Caco-2 (cell line): ENCODE results near the gene LMAN2. TPM values are rescaled to one million over a fixed set of nuclear protein-coding genes. Genes with fewer than 3 reads are reported as not detected.

Source experiments
- BruUV-seq: library from RNA; stranded (reverse); fragments of 400-500 nt; replicated peaks from 2 replicates; lab custom pipeline; 2021; lab: Mats Ljungman, UMichigan
- CTCF ChIA-PET: fragments of 300-600 bp; sonication (Branson Sonifier 250); formaldehyde crosslinking; loops from one replicate; lab custom pipeline; 2022; ENCODE audit warnings: antibody characterized with exemption; lab: Charles Lee
- POLR2A ChIA-PET: fragments of 300-600 bp; sonication (Branson Sonifier 250); formaldehyde crosslinking; loops from one replicate; lab custom pipeline; 2022; ENCODE audit warnings: antibody characterized with exemption; lab: Charles Lee
- DNase-seq, 2 experiments: peaks; one replicate each; pipeline versions ENCODE4 v3.0.0 to v3.0.0-alpha.2; 2020 to 2022
- H3K27me3 ChIP-seq: replicated peaks from 2 replicates; pipeline ENCODE4 v1.6.0; 2011; ENCODE audit warnings: low read length; ENCODE audit not compliant: control insufficient read depth, insufficient read depth
- H3K36me3 ChIP-seq: 2 replicates; pipeline ENCODE4 v1.5.1; 2011; ENCODE audit warnings: low read length; ENCODE audit not compliant: control insufficient read depth, insufficient read depth
- H3K4me1 ChIP-seq: fragments of 250-450 bp; sonication (Bioruptor Pico); 2 replicates; pipeline ENCODE4 v1.5.1; 2020; ENCODE audit warnings: mild to moderate bottlenecking
- H3K4me3 ChIP-seq: 2 replicates; pipeline ENCODE4 v1.5.1; 2011; ENCODE audit warnings: low read depth, mild to moderate bottlenecking, control low read depth, low read length
- H3K9me3 ChIP-seq: fragments of 250-450 bp; sonication (Bioruptor Pico); 2 replicates; pipeline ENCODE4 v1.5.1; 2020; ENCODE audit warnings: mild to moderate bottlenecking, moderate library complexity
- H3K27ac Mint-ChIP-seq: one replicate; pipeline ENCODE4 v1.8.0; 2022; ENCODE audit warnings: mixed read lengths; ENCODE audit not compliant: unreplicated experiment
- H3K27me3 Mint-ChIP-seq: one replicate; pipeline ENCODE4 v1.8.0; 2022; ENCODE audit warnings: mixed read lengths; ENCODE audit not compliant: insufficient read depth, unreplicated experiment
- H3K36me3 Mint-ChIP-seq: one replicate; pipeline ENCODE4 v1.8.0; 2022; ENCODE audit warnings: mild to moderate bottlenecking, mixed read lengths; ENCODE audit not compliant: insufficient read depth, unreplicated experiment
- H3K4me1 Mint-ChIP-seq: one replicate; pipeline ENCODE4 v1.8.0; 2022; ENCODE audit warnings: low read depth, mixed read lengths; ENCODE audit not compliant: unreplicated experiment
- H3K4me3 Mint-ChIP-seq: one replicate; pipeline ENCODE4 v1.8.0; 2022; ENCODE audit warnings: mild to moderate bottlenecking, moderate library complexity, mixed read lengths; ENCODE audit not compliant: unreplicated experiment
- H3K9me3 Mint-ChIP-seq: one replicate; pipeline ENCODE4 v1.8.0; 2022; ENCODE audit warnings: mixed read lengths; ENCODE audit not compliant: unreplicated experiment
- intact Hi-C: fragments of 100-400 bp; cut with micrococcal nuclease; formaldehyde crosslinking; loops from one replicate; pipeline ENCODE4 v1.10.0; 2022; ENCODE audit not compliant: unreplicated experiment
- total RNA-seq: library from RNA; stranded (reverse); gene quantifications from 2 replicates; pipeline ENCODE4 v1.2.3, GENCODE V29; 2022
- TF ChIP-seq, protein P1 (sequence below), 2 experiments: fragments of 200-600 bp in 1 of 2; IDR thresholded peaks; 1 replicate in 1 of 2; 2 replicates in 1 of 2; pipeline versions ENCODE4 v1.5.1 to v1.8.0; 2011 to 2022; ENCODE audit warnings: antibody characterized with exemption in 1 of 2, control low read depth in 1 of 2, inconsistent platforms in 1 of 2, low read depth in 1 of 2, low read length in 1 of 2, mild to moderate bottlenecking in 1 of 2, moderate library complexity in 1 of 2; ENCODE audit not compliant: insufficient read depth in 1 of 2, severe bottlenecking in 1 of 2, unreplicated experiment in 1 of 2

The LMAN2 gene
- total RNA-seq, 1 experiment from 2014 or later: 241 TPM

DNA sequence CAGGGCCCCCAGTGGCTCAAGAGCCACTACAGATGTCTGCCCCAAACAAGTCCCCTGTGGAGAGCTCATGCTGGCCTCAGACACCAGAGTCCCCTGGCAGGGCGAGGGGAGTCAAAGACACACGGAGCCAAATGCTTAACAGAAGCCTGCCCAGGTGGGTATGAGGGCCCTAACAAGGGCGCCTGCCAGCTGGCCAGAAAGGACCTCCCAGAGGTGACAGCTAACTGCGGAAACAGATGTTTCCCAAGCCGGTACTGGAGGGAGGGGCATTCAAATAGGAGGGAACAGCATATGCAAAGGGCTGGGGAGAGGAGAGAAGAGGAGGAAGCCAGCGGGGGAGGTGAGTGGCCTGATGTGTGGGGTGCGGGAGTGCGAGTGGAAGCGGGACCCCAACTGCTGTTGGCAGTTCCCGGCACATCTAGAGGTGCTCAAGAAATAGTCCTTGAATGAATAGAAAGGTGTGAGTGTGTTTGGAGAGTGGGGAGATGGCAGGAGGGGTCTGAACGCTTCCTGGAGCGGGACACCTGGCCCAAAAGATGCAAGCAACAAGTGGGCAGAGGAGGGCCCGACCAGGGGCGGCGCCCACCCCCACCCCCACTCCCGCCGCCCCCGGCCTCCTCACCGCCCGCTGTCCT is 40.6 kb downstream of the LMAN2 start:
- H3K4me3 Mint-ChIP-seq: peak overlapping the region; percentile 82
- Histone ChIP-seq H3K4me1 (peaks cover 11% of the 10 kb centered on the region), H3K27me3 (no peaks in the 10 kb centered on the region), H3K9me3 (no peaks in the 10 kb centered on the region), H3K4me3 (peak overlapping the region; percentile 93), H3K36me3 (peaks cover 6% of the 10 kb centered on the region)
- no peaks in the 10 kb centered on the region for H3K27me3 Mint-ChIP-seq
- no peaks in the 10 kb centered on the region for H3K9me3 Mint-ChIP-seq
- H3K27ac Mint-ChIP-seq: peak overlapping the region; percentile 50
- peaks cover 13% of the 10 kb centered on the region for H3K4me1 Mint-ChIP-seq
- POLR2A ChIA-PET: interaction anchor here (0.6 kb wide), 1 partner anchor 21 kb away, joined by 3 read pairs; no protein-coding TSS in a partner anchor
- CTCF ChIA-PET: interaction anchor here (0.5 to 3.7 kb wide), 13 partner anchors 10 to 201 kb away, joined by 3 to 33 read pairs (median 8); no protein-coding TSS in a partner anchor
- peaks cover 51% of the 10 kb centered on the region for H3K36me3 Mint-ChIP-seq
- no peak for DNase-seq
- intact Hi-C loops: no loop called here
- no TSS peak for BruUV-seq
- TF ChIP-seq, protein P1, sequence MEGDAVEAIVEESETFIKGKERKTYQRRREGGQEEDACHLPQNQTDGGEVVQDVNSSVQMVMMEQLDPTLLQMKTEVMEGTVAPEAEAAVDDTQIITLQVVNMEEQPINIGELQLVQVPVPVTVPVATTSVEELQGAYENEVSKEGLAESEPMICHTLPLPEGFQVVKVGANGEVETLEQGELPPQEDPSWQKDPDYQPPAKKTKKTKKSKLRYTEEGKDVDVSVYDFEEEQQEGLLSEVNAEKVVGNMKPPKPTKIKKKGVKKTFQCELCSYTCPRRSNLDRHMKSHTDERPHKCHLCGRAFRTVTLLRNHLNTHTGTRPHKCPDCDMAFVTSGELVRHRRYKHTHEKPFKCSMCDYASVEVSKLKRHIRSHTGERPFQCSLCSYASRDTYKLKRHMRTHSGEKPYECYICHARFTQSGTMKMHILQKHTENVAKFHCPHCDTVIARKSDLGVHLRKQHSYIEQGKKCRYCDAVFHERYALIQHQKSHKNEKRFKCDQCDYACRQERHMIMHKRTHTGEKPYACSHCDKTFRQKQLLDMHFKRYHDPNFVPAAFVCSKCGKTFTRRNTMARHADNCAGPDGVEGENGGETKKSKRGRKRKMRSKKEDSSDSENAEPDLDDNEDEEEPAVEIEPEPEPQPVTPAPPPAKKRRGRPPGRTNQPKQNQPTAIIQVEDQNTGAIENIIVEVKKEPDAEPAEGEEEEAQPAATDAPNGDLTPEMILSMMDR (IDR thresholded peaks at IDR 0.05; ENCODE audit: insufficient read depth in 1 of 2, low read depth in 1 of 2, low read length in 1 of 2, severe bottlenecking in 1 of 2, unreplicated experiment in 1 of 2): no peak

DNA sequence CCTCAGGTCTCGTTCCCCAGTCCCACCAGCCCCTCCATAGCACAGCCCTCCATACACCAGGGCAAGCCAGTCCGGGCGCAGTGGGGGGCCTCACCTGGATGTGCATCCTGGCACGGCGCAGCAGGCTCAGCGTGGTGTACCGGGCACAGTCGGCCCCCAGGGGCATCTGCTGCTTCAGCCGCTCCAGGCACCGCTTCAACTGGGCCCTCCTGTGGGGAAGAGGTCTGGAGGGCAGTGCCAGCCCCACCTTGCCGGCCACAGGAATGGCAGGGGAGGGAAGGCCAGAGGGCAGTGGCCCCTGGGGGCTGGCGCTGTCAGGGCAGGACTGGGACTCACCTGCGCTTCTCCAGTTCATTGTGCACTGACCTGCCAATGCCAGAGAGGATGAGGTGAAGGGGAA is 41.1 kb downstream of the LMAN2 start:
- Mint-ChIP-seq H3K27ac (peak overlapping the region; percentile 50), H3K4me3 (peak overlapping the region; percentile 82), H3K27me3 (no peaks in the 10 kb centered on the region), H3K4me1 (peaks cover 13% of the 10 kb centered on the region), H3K36me3 (peaks cover 57% of the 10 kb centered on the region), H3K9me3 (no peaks in the 10 kb centered on the region)
- POLR2A ChIA-PET: interaction anchor here (0.6 kb wide), 2 partner anchors 20 to 224 kb away, joined by 3 read pairs; no protein-coding TSS in a partner anchor
- Histone ChIP-seq H3K4me3 (no peak overlapping the region), H3K4me1 (peaks cover 11% of the 10 kb centered on the region), H3K9me3 (no peaks in the 10 kb centered on the region), H3K27me3 (no peaks in the 10 kb centered on the region), H3K36me3 (peaks cover 7% of the 10 kb centered on the region)
- CTCF ChIA-PET: interaction anchor here (0.5 to 3.7 kb wide), 30 partner anchors 8 to 223 kb away, joined by 3 to 33 read pairs (median 4); partner anchors contain the start of genes FGFR4, GRK6, LMAN2 and PDLIM7
- BruUV-seq: no TSS peak
- DNase-seq: no peak
- intact Hi-C loops: no loop called here
- TF ChIP-seq, protein P1 (IDR thresholded peaks at IDR 0.05; ENCODE audit: insufficient read depth in 1 of 2, low read depth in 1 of 2, low read length in 1 of 2, severe bottlenecking in 1 of 2, unreplicated experiment in 1 of 2): no peak

DNA sequence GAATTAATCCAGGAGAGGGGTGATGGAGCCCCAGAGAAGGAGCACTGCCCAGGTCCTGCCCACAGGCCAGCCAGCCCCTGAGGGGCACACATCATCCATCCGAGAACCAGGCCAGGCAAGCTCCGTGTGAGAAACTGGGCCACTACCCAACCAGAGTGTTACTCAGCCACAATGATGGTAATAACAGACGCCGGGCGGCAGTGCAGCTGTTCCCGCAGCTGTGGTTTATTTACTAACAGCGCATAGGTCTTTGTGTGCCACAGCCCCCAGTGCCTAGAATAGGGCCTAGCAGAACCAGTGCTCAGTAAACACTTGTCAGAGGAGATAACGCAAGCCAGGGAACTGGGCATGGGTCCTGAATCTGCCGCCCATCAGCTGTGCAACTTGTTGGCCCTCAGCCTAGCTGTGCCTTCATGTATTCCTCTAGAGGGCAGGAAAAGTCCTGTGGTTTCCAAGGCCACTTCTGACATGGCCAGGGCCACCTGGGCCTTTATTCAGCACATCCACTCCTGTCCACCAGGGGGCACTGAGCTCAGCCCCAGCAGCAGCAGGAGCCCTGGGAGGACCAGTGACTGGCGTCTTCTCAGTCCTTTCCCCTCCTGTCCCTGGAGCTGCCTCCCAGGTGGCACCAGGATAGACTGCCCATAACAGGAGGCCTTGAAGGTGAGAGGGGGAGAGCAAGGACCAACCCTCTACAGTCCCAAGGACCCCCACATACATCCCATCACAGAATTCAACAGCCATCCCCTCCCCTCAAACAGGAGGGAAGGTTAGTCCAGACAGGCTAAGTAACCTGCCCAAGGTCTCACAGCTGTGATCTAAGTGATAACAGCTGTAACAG is 41.9 kb downstream of the LMAN2 start:
- H3K36me3 ChIP-seq: peaks cover 7% of the 10 kb centered on the region
- H3K27ac Mint-ChIP-seq: peak overlapping the region; percentile 58
- H3K4me3 ChIP-seq: no peak overlapping the region
- BruUV-seq: TSS peak; percentile 10
- CTCF ChIA-PET: interaction anchor here (0.5 to 3.7 kb wide), 32 partner anchors 8 to 223 kb away, joined by 3 to 33 read pairs (median 4); partner anchors contain the start of genes FGFR4, GRK6, LMAN2 and PDLIM7
- peaks cover 13% of the 10 kb centered on the region for H3K4me1 Mint-ChIP-seq
- no peaks in the 10 kb centered on the region for H3K27me3 Mint-ChIP-seq
- POLR2A ChIA-PET: interaction anchor here (0.6 to 0.9 kb wide), 2 partner anchors 146 to 223 kb away, joined by 3 read pairs; no protein-coding TSS in a partner anchor
- DNase-seq: peak; percentile 83 to 88
- H3K27me3 ChIP-seq: no peaks in the 10 kb centered on the region
- TF ChIP-seq, protein P1 (IDR thresholded peaks at IDR 0.05; ENCODE audit: insufficient read depth in 1 of 2, low read depth in 1 of 2, low read length in 1 of 2, severe bottlenecking in 1 of 2, unreplicated experiment in 1 of 2): peak; percentile 86 to 90
- H3K4me3 Mint-ChIP-seq: peak overlapping the region; percentile 47
- H3K36me3 Mint-ChIP-seq: peaks cover 64% of the 10 kb centered on the region
- H3K9me3 Mint-ChIP-seq: no peaks in the 10 kb centered on the region
- H3K9me3 ChIP-seq: no peaks in the 10 kb centered on the region
- H3K4me1 ChIP-seq: peaks cover 14% of the 10 kb centered on the region
- intact Hi-C loops: no loop called here
